Measurements from ENCODE around the gene SRSF1.

Gene SRSF1

GRCh38 chr17:58019521-58019920 is 12.5 kb upstream of the SRSF1 start:
- no peak for DNase-seq (ENCODE audit: low spot score)

DNA sequence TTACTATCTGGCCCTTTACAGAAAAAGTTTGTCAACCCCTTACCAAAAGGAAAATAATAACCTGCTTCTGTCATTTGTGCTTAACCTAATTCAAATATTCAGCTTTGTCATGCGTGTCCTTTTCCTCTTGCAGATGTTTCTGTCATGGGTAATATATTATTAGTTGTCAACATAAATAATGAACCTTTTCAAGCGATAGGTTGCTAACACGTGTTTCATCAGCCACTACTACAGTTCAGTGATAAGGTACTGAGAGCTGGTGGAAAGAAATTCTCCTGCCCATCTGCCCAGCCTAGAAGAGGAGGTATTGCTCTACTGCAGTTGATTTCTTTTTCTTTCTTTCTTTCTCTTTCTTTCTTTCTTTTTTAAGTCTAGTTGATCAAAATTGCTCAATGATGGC is 12.0 kb upstream of the SRSF1 start:
- DNase-seq (ENCODE audit: low spot score), result no peak

GRCh38 chr17:58010067-58010799 is 3.2 kb upstream of the SRSF1 start:
- no peak for DNase-seq (ENCODE audit: low spot score)

DNA sequence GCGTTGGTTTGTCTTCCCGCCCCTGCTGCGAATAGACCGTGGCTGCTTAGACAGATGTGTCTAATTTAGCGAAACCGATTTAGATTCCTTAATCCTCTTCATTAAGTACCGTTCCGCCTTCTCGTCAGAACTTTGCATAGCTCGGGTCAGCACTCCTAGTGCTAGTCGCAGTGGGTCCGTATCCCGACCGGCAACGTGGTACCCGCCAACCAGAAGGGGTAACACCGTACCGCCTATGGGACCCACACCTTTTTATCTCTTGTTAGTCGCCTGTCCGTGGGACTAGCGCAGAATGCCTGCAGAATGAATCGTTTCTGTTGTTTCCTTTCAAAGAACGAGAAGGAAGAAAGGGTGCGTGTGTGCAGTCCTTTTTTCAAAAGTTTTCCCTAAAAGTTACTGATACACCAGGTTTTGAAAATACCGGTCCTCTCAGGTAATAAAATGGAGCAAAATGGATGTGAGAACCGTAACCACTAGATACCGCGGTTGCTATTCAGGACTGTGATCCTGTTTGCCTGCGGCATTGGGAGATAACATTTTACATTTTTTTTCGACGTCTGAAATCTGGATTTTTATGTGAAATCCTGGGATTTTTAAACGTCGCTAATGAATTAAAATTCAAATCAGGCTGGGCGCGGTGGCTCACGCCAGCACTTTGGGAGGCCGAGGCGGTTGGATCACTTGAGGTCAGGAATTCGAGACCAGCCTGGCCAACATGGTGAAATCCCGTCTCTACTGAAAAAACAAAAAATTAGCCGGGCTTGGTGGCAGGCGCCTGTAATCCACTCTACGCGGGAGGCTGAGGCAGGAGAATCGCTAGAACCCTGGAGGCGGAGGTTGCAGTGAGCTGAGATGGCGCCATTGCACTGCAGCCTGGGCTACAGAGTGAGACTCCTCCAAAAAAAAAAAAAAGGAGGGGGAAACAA is 998 bp upstream of the SRSF1 start:
- DNase-seq (ENCODE audit: low spot score), result no peak

DNA sequence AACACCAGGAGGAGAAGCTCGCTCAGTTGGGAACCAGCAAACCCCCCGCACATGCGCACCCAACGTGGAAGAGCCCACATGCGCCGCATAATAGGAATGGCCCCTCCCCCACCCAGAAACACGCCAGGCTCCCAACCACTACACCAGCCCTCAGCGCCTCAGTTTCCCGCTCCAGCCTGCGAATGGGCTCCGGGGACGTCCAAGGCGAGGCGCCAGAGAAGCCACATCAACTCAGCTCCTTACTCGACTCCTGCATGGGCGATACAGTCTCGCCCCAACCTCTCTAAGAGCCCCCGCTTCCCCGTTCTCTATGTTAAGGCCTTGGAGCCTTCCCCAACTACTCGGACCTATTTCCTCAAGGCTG is 504 bp downstream of the SRSF1 start:
- peak; percentile 83 for DNase-seq (ENCODE audit: low spot score)

DNA sequence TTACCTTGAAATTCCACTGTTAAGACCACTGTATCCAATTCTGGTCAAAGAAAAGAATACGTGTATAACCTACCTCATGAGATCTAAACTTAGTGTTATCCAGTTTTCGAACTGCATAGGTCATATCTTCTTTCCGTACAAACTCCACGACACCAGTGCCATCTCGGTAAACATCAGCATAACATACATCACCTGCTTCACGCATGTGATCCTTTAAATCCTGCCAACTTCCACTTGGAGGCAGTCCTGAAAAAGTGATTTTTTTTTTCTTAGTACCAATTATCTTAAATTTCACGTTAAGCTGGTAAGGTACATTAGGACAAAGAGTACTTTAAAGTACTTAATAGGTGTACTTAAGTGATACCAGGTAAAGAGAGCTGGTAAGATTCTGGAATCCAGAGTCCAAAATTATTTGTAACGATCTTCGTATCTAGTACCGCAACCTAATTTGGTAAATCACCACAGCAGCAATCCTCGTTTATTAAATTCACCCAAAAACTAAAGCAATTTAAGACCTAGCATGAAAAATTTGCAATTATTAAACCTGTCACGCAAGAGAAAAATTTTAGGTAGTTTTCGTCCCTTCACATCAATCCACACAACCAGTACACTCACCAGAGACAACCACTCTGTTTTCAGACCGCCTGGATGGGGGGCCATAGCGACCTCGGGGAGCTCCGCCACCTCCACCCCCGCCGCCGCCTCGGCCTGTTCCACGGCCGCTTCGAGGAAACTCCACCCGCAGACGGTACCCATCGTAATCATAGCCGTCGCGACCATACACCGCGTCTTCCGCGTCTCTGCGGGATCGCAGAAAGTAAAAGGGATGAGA is 1.1 kb downstream of the SRSF1 start:
- DNase-seq (ENCODE audit: low spot score), result no peak

GRCh38 chr17:58005031-58005727 is 1.9 kb downstream of the SRSF1 start:
- no peak for DNase-seq (ENCODE audit: low spot score)

GRCh38 chr17:58004060-58004459 is 3.0 kb downstream of the SRSF1 start:
- no peak for DNase-seq (ENCODE audit: low spot score)

DNA sequence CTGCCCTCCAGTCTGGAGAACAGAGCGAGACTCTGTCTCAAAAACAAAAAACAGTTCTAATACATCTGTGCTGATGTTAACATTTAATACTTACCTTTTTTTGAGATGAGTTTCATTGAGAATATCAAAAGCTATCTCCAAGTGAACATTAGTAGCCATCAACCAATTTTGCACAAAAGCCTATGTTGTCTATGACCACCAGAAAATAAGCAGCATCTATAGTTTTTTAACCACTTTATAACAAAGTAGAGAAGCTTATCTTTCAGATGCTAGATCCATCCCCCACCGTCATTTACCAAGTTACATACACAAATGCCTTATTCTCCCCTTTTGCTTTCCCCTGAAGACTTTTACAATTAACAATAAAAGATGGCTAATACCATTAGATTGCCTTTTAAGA is 4.1 kb downstream of the SRSF1 start:
- no peak for DNase-seq (ENCODE audit: low spot score)

GRCh38 chr17:58002154-58002948 is 4.7 kb downstream of the SRSF1 start:
- no peak for DNase-seq (ENCODE audit: low spot score)

DNA sequence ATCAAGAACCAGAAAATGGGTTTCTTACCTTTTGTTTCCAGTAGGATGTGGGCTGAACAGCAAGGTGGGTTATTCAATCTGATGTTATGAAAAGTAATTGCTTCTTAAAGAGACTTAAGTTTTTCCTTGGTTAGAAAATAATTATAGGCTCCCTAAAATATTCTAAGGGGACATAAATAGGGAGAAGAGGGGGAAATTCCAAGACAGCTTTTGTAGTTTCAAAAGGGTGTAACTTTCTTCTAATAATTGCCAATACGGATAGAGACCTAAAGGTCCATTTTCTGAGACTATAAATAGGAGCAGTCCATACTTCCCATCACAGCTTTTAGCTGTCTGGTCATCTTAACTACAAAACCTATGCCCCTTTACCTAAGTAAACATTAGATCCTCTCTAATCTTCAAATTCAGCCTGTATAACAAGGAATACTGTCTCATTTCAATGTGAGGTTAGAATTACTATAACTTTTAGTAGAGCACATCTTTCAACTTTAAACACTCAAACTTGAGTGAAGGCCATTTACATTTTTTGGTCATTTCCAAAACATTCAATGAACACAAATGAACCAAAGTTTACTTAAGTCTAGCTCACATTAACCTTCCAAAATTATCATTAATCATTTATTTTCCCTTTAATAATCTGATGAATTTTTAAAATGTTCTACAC is 5.5 kb downstream of the SRSF1 start:
- no peak for DNase-seq (ENCODE audit: low spot score)

DNA sequence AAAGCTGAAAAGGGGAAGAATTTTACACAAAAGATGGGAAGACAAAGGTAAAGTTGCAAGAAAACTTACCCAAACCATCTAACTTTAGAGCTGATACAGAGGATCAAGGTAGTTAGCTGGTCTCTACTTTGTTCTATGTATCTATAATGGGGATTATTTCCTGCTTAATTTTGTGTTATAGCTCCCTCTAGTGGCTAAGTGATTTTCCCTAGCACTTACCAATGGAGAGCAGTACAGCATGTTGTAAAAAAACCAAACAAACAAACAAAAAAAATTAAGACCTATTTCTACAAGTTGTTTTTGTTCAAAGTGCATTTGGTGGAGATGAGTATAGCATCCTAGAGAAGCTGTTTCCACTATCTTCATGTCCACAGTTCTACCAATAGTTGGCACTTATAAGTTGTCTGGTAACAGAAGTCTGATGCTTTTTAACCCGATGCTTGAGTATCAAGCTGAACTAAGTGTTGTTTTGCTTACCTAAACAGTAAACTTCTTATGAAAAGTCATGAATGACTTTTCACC is 7.5 kb downstream of the SRSF1 start:
- peak; percentile 79 for DNase-seq (ENCODE audit: low spot score)

DNA sequence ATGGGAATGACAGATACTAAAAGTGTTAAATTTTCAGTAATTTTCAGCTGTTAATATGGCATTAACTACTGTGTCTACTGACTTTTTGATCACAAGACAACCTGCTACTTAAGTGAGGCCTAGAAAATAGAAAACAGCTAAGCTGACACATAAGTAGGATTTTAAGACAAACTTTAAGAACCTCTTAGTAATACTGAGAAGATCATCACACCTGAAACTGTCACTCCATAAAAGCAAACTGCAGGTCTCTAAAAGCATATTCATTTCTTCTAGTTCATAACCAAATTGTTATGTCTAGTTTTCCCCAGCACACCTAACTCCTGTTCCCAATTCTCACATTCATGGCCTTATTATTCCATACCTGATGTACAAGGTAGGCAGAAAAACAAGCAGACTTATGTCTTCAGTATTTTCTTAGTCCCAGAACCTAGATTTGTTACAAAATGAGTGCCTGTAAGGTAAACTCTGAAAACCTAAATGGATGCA is 8.0 kb downstream of the SRSF1 start:
- DNase-seq (ENCODE audit: low spot score), result no peak

GRCh38 chr17:57997085-57997809 is 9.8 kb downstream of the SRSF1 start:
- DNase-seq (ENCODE audit: low spot score), result no peak

- peak; percentile 87 for DNase-seq (ENCODE audit: low spot score)
These were observed 11.7 kb downstream of the SRSF1 start for GRCh38 chr17:57995076-57995956.

DNA sequence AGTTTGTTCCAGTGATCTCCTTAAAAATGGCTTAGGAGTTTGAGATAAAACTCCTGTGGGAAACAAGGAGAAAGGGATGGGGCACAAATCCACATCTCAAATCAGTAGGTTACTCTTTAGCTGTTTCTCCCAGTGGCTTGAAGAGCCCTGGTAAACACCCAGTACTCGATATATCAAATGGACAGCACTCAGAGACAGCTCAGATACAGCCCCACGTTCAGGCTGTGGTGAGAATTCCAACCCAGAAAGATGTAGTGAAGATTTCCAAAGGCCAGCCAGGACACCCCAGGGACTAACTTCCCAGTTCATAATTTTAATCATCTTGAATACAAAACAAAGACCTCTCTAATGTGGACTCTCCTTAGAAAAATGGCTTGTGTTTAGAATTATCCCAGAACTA is 12.6 kb downstream of the SRSF1 start:
- DNase-seq (ENCODE audit: low spot score), result no peak

GRCh38 chr17:57993471-57994365 is 13.3 kb downstream of the SRSF1 start:
- no peak for DNase-seq (ENCODE audit: low spot score)

Data from SK-N-DZ (cell line).